KOPT-K1 (cell line): Measurements from ENCODE around the gene SBF2.
"Not testable (repeated sequence)": the region's sequence is repeated elsewhere in the genome, so short reads cannot be mapped to it uniquely, and the experiment has no call there.

Experiments used
- H3K27ac ChIP-seq: fragments of 200-600 bp; sonication (generic); 2 replicates; pipeline ENCODE4 v1.5.1; 2016; ENCODE audit warnings: antibody characterized with exemption, mild to moderate bottlenecking, low read depth, low read length; ENCODE audit not compliant: poor library complexity, severe bottlenecking
- H3K36me3 ChIP-seq: fragments of 200-600 bp; sonication (generic); 2 replicates; pipeline ENCODE4 v1.5.1; 2017; ENCODE audit warnings: antibody characterized with exemption, mild to moderate bottlenecking, low read length, moderate library complexity; ENCODE audit not compliant: insufficient read depth
- H3K9me3 ChIP-seq: fragments of 200-600 bp; sonication (generic); 2 replicates; pipeline ENCODE4 v1.5.1; 2017; ENCODE audit warnings: antibody characterized with exemption, low read length, mild to moderate bottlenecking; ENCODE audit not compliant: insufficient read depth, poor library complexity, severe bottlenecking

Gene SBF2

DNA sequence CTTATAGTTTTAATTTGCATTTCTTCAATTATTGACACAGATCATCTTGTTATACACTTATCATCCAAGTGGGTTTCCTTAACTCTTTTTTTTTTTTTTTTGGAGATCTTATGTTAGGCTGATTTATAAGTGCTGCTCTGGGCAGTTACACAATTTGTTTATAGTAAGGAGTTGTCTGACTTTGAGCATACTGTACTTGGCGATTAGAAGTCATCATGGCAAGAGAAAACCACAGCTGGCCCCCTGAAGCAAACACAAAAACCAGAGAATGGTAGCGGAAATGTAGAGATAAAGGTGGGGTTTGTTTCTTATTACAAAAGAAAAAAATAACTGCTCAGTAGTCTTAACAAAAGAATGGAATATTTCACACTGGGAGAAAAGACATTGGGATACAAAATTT is 337.5 kb downstream of the SBF2 start:
- Histone ChIP-seq H3K27ac (no peak overlapping the region), H3K9me3 (no peaks in the 10 kb centered on the region), H3K36me3 (no peaks in the 10 kb centered on the region)

DNA sequence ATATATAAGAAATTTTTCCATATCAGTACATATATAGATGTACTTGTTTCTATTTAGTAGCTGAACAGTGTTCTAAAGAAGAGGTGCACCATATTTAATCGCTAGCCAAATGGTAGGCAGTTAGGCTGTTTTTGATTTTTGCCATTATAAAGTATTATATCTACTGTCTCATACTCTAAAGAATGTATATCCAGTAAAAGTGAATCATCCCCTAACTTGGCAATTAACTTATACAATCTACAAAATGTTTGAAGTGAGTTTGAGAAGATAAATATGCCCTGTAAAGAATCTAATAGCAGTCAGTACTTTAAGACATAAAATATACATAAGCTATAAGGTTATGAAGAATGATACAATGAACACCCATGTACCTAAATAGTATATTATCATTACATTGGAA is 338.6 kb downstream of the SBF2 start:
- Histone ChIP-seq H3K9me3 (no peaks in the 10 kb centered on the region), H3K36me3 (no peaks in the 10 kb centered on the region), H3K27ac (no peak overlapping the region)

DNA sequence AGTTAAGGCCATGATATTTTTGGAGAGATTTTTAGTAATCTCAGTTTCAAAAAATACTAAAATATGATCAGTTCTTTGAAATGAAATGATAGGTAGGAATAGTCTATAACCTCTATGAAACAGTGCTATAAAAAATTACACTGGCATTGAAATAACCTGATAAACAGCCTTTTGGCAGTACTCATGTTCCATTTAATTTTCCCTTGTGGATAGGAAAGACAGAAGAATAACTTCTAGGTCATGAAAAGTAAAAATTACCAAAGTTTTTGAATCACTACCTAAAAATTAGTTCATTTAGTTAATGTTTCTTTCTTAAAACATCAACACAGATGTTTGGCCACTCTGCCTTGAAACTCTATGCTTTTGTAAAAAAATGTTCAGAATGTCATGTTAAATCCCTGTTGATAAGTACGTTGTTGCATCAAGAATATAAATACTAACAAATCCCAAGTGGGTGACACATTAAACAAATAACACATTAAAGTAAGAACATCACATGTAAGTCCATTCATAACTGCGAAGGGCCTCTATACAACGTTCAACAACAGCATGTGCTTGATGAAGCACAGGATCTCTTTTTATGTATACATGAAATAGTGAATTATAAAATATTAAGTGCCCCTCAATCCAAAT is 339.9 kb downstream of the SBF2 start:
- H3K9me3 ChIP-seq, result no peaks in the 10 kb centered on the region
- no peaks in the 10 kb centered on the region for H3K36me3 ChIP-seq
- H3K27ac ChIP-seq, result no peak overlapping the region

DNA sequence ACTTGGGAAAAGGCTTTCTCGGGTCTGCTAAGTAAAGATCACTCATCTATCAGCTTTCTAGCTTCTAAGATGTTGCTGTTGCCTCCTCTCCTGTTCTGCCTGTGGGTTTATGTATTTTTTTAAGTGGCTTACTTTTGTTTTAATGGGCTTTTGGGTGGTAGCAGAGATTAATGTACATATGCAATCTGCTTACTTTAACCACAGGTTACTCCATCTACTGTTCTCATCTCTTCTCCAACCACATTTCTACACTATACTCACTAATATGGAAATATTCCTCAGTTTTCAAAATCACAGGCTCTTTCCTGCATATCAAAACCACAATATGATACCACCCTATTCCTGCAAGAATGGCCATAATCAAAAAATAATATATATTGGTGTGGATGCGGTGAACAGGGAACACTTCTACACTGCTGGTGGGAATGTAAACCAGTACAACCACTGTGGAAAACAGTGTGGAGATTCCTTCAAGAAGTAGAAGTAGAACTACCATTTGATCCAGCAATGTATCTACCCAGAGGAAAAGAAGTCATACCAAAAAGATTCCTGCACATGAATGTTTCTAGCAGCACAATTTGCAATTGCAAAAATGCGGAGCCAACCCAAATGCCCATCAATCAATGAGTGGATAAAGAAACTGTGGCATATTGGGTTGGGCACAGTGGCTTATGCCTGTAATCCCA is 341.4 kb downstream of the SBF2 start:
- Histone ChIP-seq H3K9me3 (no peaks in the 10 kb centered on the region), H3K27ac (no peak overlapping the region), H3K36me3 (no peaks in the 10 kb centered on the region)

DNA sequence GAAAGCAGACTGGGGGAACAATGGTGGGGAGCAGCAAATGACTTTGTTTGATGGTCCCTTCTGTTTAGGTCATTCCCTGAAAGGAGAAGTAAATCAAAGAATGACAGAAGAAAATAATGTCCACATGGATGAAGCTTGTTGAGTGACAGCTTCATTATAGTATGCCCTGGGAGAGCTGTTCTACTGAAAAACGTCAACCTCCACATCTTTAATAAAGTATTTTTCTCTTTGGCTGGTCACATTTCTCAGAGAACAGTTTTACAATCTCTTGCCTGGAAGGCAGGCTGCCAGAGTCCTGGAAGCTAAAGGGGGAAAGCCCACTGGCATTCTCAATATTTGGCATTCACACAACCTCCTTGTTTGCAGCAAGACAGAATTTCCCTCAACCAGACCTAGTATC is 342.2 kb downstream of the SBF2 start:
- no peak overlapping the region for H3K27ac ChIP-seq
- H3K9me3 ChIP-seq, result no peaks in the 10 kb centered on the region
- H3K36me3 ChIP-seq, result no peaks in the 10 kb centered on the region

DNA sequence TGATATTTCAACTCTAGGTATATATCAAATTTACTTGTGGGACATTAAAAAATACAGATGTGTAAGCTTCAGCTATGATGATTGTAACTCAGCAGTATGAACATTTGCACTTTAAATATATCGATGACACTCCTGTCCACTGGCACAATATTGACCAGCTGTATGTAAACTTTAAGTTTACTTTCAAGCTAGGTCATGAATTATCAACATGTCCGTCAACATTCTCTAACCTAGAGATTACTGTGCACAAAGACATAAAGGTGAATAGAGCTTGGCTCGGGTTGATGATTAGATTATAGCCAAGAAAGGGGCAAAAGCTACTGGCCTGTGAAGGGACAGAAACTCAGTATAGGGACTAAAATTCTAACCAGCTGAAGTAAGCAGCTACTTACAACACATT is 343.6 kb downstream of the SBF2 start:
- Histone ChIP-seq H3K9me3 (peaks cover 7% of the 10 kb centered on the region), H3K36me3 (no peaks in the 10 kb centered on the region), H3K27ac (no peak overlapping the region)

DNA sequence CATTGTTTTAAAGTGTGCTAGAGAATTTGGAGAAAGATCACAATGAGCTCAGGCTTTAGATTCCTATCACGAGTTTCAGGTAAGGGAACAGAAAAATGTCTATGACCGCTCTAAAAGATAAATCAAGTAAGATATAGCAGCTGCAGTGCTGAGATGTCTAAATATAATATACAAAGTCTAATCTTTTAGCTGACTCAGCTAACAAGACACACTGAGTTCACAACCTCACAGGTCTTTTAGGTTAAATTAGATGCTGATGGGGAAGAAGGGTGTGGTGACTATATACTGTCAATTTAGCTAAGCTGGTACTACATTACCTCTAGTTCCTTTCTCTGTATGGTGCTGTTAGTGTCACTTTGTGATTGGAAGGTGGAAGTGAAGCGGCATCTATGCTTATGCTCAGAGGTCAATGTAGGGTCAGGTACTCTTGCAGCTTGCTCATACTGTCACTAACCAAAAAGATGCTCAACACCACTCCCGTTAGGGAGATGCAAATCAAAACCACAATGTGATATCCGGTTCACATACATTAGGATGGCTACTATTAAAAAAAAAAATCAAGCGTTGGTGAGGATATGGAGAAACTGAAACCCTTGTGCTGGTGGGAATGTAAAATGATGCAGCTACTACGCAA is 346.7 kb downstream of the SBF2 start:
- H3K27ac ChIP-seq, result no peak overlapping the region
- no peaks in the 10 kb centered on the region for H3K36me3 ChIP-seq
- H3K9me3 ChIP-seq, result peaks cover 17% of the 10 kb centered on the region

DNA sequence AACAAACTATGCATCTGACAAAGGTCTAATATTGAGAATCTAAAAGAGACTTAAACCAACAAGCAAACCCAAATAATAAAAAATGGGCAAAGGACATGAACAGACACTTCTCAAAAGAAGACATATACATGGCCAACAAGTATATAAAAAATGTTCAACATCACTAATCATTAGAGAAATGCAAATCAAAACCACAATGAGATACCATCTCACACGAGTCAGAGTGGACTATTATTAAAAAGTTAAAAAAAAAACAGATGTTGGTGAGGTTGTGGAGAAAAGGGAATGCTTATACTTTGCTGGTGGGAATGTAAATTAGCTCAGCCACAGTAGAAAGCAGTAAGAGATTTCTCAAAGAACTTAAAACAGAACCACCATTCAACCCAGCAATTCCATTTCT is 348.3 kb downstream of the SBF2 start:
- peaks cover 17% of the 10 kb centered on the region for H3K9me3 ChIP-seq
- not testable (repeated sequence) for H3K36me3 ChIP-seq, H3K27ac ChIP-seq

DNA sequence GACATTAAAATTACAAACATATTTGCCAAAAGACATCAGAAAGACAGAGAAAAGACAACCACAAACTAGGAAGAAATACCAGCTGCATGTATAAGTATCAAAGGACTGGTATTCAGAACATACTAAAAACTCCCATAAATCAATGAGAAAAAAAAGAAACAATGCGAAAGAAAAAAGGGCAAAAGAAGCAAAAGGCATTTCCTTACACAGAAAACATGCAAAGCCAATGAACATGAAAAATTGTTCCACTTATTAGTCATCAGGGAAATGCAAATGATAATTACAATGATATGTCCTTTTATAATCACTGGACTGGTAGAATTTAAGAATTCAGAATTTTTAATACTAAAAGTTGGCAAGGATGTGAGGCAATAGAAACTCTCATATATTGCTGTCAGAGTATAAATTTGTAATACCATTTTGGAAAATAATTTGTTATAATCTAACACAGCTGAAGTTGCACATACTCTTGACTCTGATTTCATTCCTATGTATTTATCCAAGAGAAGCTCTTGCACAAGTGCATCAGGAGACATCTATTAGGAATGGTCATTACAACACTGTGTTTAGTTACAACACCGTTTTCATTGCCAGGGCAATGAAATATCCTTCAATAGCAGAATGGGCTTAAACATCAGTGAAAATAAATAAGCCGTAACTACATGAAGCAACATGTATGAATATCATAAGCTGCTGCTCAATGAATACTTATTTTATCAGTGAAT is 350.5 kb downstream of the SBF2 start:
- H3K9me3 ChIP-seq, result peaks cover 17% of the 10 kb centered on the region
- no peak overlapping the region for H3K27ac ChIP-seq
- no peaks in the 10 kb centered on the region for H3K36me3 ChIP-seq

DNA sequence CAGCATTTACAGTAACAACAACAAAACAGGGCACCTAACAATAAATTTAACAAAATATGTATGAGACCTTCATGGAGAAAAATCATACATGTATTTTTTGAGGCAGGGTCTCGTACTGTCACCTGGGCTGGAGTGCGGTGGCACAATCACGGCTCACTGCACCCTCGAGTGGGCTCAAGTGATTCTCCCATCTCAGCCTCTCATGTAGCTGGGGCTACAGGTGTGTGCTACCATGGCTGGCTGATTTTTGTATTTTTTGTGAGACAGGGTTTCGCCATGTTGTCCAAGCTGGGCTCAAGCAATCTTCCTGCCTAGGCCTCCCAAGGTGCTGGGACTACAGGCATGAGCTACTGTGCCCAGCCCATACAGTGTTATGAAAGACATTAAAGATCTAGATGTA is 352.0 kb downstream of the SBF2 start:
- Histone ChIP-seq H3K9me3 (peaks cover 17% of the 10 kb centered on the region), H3K27ac (no peak overlapping the region), H3K36me3 (no peaks in the 10 kb centered on the region)

DNA sequence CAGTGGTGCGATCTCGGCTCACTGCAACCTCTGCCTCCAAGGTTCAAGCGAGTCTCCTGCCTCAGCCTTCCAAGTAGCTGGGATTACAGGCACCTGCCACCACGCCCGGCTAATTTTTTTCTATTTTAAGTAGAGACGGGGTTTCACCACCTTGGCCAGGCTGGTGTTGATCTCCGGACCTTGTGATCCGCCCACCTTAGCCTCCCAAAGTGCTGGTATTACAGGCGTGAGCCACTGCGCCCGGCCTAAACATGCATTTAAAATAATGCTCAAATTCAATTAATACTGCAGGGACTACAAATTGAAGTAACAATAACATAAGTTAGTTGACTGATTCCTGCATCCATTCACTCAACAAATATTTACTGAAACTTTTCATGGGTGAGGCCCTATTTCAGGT is 354.9 kb downstream of the SBF2 start:
- not testable (repeated sequence) for H3K9me3 ChIP-seq, H3K27ac ChIP-seq, H3K36me3 ChIP-seq

DNA sequence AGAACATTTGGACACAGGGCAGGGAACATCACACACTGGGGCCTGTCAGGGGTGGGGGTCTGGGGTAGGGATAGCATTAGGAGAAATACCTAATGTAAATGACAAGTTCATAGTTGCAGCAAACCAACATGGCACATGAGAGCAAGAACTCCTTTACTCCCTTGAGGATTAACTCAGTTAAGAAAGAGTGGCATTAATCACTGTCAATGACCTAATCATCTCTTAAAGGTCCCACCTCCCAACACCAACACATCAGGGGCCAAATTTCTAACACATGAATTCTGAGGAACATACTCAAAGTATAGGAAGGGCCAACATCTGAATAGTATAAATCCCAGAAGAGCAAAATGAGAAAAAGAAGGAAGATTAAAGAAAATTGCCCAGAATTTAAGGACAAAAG is 357.3 kb downstream of the SBF2 start:
- H3K27ac ChIP-seq, result no peak overlapping the region
- H3K36me3 ChIP-seq, result no peaks in the 10 kb centered on the region
- no peaks in the 10 kb centered on the region for H3K9me3 ChIP-seq

DNA sequence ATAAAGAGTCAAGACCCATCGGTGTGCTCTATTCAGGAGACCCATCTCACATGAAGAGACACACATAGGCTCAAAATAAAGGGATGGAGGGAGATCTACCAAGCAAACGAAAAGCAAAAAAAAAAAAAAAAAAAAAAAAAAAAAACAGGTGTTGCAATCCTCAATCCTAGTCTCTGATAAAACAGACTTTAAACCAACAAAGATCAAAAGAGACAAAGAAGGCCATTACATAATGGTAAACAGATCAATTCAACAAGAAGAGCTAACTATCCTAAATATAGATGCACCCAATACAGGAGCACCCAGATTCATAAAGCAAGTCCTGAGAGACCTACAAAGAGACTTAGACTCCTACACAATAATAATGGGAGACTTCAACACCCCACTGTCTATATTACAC is 361.2 kb downstream of the SBF2 start:
- H3K27ac ChIP-seq, H3K9me3 ChIP-seq, H3K36me3 ChIP-seq: not testable (repeated sequence)

DNA sequence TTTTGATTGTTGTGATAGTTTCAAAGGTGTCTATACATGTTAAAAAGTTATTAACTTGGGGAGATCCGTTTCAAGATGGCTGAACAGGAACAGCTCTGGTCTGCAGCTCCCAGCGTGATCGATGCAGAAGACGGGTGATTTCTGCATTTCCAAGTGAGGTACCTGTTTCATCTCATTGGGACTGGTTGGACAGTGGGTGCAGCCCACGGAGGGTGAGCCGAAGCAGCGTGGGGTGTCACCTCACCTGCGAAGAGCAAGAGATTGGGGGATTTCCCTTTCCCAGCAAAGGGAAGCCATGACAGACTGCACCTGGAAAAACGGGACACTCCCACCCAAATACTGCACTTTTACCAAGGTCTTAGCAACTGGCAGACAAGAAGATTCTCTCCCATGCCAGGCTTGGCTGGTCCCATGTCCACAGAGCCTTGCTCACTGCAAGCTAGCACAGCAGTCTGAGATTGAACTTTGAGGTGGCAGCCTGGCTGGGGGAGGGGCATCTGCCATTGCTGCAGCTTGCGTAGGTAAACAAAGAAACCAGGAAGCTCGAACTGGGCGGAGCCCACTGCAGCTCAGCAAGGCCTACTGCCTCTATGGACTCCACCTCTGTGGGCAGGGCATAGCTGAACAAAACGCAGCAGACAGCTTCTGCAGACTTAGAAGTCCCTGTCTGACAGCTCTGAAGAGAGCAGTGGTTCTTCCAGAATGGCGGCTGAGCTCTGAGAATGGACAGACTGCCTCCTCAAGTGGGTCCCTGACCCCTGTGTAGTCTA is 363.3 kb downstream of the SBF2 start:
- H3K36me3 ChIP-seq, H3K9me3 ChIP-seq, H3K27ac ChIP-seq: not testable (repeated sequence)

DNA sequence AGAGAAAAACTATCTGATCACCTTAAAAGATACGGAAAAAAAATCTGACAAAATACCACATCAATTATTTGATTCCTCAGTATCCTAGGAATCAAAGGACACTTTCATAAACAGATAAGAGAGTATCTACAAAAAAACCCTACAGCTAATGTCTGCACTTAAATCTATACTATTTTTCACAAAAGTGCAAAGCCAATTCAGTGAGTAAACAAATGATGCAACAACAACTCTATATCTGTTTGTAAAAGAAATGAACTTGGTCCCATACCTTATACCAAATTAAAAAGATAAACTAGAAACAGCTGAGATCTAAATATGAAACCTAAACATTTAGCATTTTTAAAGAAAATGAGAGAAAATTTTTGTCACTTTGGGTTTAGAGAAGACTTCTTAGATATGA is 366.3 kb downstream of the SBF2 start:
- H3K36me3 ChIP-seq, result no peaks in the 10 kb centered on the region
- no peaks in the 10 kb centered on the region for H3K9me3 ChIP-seq
- H3K27ac ChIP-seq, result no peak overlapping the region
